Suprapubic skin (tissue), 4 donors: Measurements from ENCODE around the gene PRPF19. TPM values are rescaled to one million over a fixed set of nuclear protein-coding genes. Genes with fewer than 3 reads are reported as not detected.

ENCODE experiments used
- DNase-seq, 2 donors: peaks; one replicate each; pipeline ENCODE4 v3.0.0-alpha.2; 2019; ENCODE audit warnings: low spot score in 2 of 2
- H3K27ac ChIP-seq: fragments of 200-600 bp; sonication (generic); one replicate; pipeline ENCODE4 v1.5.1; 2019
- H3K27me3 ChIP-seq: fragments of 200-600 bp; sonication (generic); one replicate; pipeline ENCODE4 v1.5.1; 2019
- H3K36me3 ChIP-seq: fragments of 200-600 bp; sonication (generic); one replicate; pipeline ENCODE4 v1.5.1; 2019
- H3K4me1 ChIP-seq: fragments of 200-600 bp; sonication (generic); one replicate; pipeline ENCODE4 v1.5.1; 2019
- H3K4me3 ChIP-seq: fragments of 200-600 bp; sonication (generic); one replicate; pipeline ENCODE4 v1.5.1; 2019; ENCODE audit warnings: mild to moderate bottlenecking
- H3K9me3 ChIP-seq: fragments of 200-600 bp; sonication (generic); one replicate; pipeline ENCODE4 v1.5.1; 2019
- EP300 ChIP-seq: sonication (generic); formaldehyde crosslinking; IDR thresholded peaks from one replicate; pipeline ENCODE4 v1.6.1; 2017; ENCODE audit warnings: antibody characterized with exemption
- POLR2A ChIP-seq, 2 donors: fragments of 450-650 bp; IDR thresholded peaks; one replicate each; pipeline ENCODE4 v1.6.1; 2017; ENCODE audit warnings: antibody characterized with exemption in 2 of 2, mild to moderate bottlenecking in 2 of 2, moderate library complexity in 2 of 2
- POLR2AphosphoS5 ChIP-seq, 3 donors: sonication (generic); formaldehyde crosslinking; IDR thresholded peaks; one replicate each; pipeline ENCODE4 v1.6.1; 2017; ENCODE audit warnings: antibody characterized with exemption in 3 of 3
- WGBS: methylation state at CpG from one replicate; pipeline ENCODE4 v1.1.5; 2018; 5-methylcytosine and 5-hydroxymethylcytosine counted together
- total RNA-seq, 4 donors: library from RNA; depleted of rRNA; stranded (reverse); fragments of >200 nt; gene quantifications; one replicate each; pipeline ENCODE4 v1.1.0, GENCODE V29; 2016
- TF ChIP-seq, protein P1 (sequence below), 2 donors: fragments of 200-600 bp in 1 of 2; fragments of 450-650 bp in 1 of 2; sonication (generic) in 1 of 2; IDR thresholded peaks; one replicate each; pipeline ENCODE4 v1.5.1; 2016 to 2019; ENCODE audit warnings: antibody characterized with exemption in 2 of 2, mild to moderate bottlenecking in 1 of 2, moderate library complexity in 1 of 2

The PRPF19 gene
- total RNA-seq, 4 donors from 2014 or later = 101 to 153 (median 116) TPM

DNA sequence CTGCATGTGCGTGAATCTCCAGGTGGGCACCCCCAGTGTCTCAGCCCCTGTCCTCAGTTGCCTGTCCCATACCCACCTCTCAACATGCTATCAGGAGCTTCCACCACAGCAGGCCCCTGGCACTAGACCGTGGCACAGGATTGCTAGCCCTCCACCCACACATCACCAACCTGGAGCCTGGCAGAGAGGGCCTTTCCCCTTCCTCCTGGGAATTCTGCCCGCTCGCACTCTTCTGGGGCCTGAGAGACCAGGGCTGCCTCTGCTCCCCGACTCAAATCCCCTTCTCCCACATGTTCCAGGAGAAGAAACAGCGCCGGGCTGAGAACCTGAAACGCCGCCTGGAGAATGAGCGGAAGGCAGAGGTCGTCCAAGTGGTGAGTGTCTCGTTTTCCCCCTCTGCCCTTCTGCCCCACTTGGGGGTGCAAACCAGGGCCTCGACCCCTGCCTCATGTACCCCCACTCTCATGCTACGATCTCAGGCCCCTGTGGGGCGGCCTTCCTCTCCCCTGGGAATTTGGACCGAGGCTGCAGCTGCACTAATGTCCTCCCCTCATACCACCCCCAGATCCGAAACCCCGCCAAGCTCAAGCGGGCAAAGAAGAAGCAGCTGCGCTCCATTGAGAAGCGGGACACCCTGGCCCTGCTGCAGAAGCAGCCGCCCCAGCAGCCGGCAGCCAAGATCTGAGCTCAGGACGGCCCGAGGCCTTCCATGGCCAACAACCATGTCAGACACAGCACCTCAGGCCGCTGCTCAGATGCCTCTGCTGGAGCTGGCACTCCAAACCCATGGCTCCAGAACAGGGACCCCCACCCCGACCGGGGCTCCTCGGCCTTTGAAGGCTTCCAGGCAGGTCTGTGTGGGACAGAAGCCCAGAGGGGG, 56.5 kb downstream of the PRPF19 start:
- TF ChIP-seq EP300 (no peak), POLR2A (IDR thresholded peaks at IDR 0.05) (no peak), POLR2AphosphoS5 (IDR thresholded peaks at IDR 0.05) (no peak)
- TF ChIP-seq, protein P1, sequence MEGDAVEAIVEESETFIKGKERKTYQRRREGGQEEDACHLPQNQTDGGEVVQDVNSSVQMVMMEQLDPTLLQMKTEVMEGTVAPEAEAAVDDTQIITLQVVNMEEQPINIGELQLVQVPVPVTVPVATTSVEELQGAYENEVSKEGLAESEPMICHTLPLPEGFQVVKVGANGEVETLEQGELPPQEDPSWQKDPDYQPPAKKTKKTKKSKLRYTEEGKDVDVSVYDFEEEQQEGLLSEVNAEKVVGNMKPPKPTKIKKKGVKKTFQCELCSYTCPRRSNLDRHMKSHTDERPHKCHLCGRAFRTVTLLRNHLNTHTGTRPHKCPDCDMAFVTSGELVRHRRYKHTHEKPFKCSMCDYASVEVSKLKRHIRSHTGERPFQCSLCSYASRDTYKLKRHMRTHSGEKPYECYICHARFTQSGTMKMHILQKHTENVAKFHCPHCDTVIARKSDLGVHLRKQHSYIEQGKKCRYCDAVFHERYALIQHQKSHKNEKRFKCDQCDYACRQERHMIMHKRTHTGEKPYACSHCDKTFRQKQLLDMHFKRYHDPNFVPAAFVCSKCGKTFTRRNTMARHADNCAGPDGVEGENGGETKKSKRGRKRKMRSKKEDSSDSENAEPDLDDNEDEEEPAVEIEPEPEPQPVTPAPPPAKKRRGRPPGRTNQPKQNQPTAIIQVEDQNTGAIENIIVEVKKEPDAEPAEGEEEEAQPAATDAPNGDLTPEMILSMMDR (IDR thresholded peaks at IDR 0.05) = no peak
- 94% methylated on average over 24 of the region's 29 CpGs for WGBS
- H3K9me3 ChIP-seq = no peaks in the 10 kb centered on the region
- H3K4me1 ChIP-seq = peaks cover 6% of the 10 kb centered on the region
- H3K4me3 ChIP-seq = no peak overlapping the region
- no peaks in the 10 kb centered on the region for H3K27me3 ChIP-seq
- H3K27ac ChIP-seq = no peak overlapping the region
- H3K36me3 ChIP-seq = peaks cover 55% of the 10 kb centered on the region
- DNase-seq = no peak

DNA sequence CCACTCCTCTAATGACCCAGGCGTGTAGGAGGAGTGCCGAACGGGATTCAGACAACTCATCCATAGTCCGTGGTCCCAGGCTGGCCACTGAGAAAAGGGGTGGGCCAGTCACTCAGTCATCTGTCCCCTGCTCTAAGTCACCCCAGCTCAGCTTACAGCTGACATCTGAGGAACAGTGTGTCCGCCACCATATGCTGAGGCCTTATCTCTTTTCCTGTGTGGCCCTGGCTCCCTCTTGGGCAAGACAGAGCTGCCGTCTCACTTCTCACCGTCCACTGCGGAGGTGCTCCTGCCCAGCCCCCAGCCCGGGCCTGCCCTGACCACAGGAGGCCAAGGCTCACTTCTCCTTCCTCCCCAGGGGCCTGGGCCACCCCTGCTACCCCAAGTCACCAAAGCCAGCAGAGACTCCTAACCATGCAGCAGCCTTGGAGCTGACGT, 57.7 kb downstream of the PRPF19 start:
- DNase-seq = no peak
- H3K27me3 ChIP-seq = no peaks in the 10 kb centered on the region
- H3K27ac ChIP-seq = no peak overlapping the region
- TF ChIP-seq POLR2AphosphoS5 (IDR thresholded peaks at IDR 0.05) (no peak), POLR2A (IDR thresholded peaks at IDR 0.05) (no peak), EP300 (no peak)
- TF ChIP-seq, protein P1 (IDR thresholded peaks at IDR 0.05) = no peak
- no peaks in the 10 kb centered on the region for H3K9me3 ChIP-seq
- H3K36me3 ChIP-seq = peaks cover 55% of the 10 kb centered on the region
- WGBS = 87% methylated on average over 10 of the region's 10 CpGs
- no peak overlapping the region for H3K4me3 ChIP-seq
- peaks cover 18% of the 10 kb centered on the region for H3K4me1 ChIP-seq

DNA sequence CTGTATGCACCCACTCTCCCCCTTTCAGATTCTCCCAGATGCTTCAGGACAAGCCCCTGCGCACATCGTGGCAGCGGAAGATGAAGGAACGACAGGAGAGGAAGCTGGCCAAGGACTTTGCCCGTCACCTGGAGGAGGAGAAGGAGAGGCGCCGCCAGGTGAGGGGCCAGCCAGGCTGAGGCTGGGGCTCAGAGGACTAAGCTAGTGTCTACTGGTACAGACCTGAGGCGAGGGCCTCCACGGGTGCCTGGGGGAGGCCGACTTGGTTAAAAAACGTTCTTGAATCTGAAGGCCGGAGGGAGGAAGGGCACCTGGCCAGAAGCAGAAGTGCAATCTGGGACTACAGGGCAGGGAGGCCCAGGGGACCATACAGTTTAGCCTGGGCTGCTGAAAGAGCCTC, 58.5 kb downstream of the PRPF19 start:
- no peaks in the 10 kb centered on the region for H3K27me3 ChIP-seq
- DNase-seq = no peak
- H3K36me3 ChIP-seq = peaks cover 51% of the 10 kb centered on the region
- H3K4me3 ChIP-seq = no peak overlapping the region
- TF ChIP-seq EP300 (no peak), POLR2AphosphoS5 (IDR thresholded peaks at IDR 0.05) (no peak), POLR2A (IDR thresholded peaks at IDR 0.05) (no peak)
- TF ChIP-seq, protein P1 (IDR thresholded peaks at IDR 0.05) = no peak
- H3K27ac ChIP-seq = no peak overlapping the region
- H3K4me1 ChIP-seq = peaks cover 26% of the 10 kb centered on the region
- H3K9me3 ChIP-seq = no peaks in the 10 kb centered on the region
- 91% methylated on average over 12 of the region's 12 CpGs for WGBS

DNA sequence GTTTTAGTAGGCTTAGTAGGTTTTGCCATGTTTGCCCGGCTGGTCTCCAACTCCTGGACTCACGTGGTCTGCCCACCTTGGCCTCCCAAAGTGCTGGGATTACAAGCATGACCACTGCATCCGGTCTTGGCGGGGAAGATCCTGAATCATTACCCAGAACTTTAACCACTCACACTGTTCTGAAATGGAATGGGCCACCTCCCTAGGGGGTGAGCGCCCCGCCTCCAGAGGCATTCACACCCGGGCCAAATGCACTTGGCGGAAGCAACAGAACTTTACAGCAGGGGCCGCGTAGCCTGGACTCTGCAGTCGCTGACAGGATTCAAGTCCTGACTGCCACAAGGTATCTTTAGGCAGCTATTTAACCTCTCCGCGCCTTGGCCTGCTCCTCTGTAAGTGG, 59.1 kb downstream of the PRPF19 start:
- Histone ChIP-seq H3K9me3 (no peaks in the 10 kb centered on the region), H3K27ac (no peak overlapping the region), H3K27me3 (no peaks in the 10 kb centered on the region), H3K4me3 (no peak overlapping the region), H3K4me1 (peaks cover 31% of the 10 kb centered on the region), H3K36me3 (peaks cover 45% of the 10 kb centered on the region)
- DNase-seq = no peak
- TF ChIP-seq, protein P1 (IDR thresholded peaks at IDR 0.05) = no peak
- TF ChIP-seq EP300 (no peak), POLR2A (IDR thresholded peaks at IDR 0.05) (no peak)
- WGBS = 78% methylated on average over 11 of the region's 13 CpGs

DNA sequence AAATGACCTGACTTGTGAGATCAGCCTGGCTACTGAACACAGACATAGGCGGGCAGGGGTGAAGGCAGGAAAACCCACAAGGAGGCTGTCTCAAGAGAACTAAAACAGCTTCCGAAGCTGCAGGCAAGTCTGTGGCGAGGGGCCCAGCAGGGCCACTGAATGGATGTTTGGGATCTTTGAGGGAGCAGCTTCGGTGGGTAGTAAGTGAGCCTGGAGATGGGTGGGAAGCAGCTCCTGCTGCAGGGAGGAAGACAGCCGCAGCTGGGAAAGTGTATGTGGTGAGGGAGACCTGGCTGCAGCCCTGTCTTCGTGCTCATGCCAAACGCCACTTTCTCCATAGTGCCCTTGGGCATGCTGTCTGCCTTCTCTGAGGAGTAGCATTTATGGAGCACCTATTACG, 61.0 kb downstream of the PRPF19 start:
- Histone ChIP-seq H3K9me3 (no peaks in the 10 kb centered on the region), H3K4me1 (peaks cover 41% of the 10 kb centered on the region), H3K36me3 (peaks cover 31% of the 10 kb centered on the region), H3K27me3 (no peaks in the 10 kb centered on the region), H3K27ac (no peak overlapping the region), H3K4me3 (no peak overlapping the region)
- TF ChIP-seq POLR2A (IDR thresholded peaks at IDR 0.05) (no peak), EP300 (no peak)
- DNase-seq = no peak
- 81% methylated on average over 8 of the region's 8 CpGs for WGBS
